Erythroblast (primary cell): Measurements from ENCODE around the gene ELOVL6.

Source experiments
- GATA1 ChIP-seq: IDR thresholded peaks from 2 replicates; pipeline ENCODE4 v1.6.1; 2011; ENCODE audit warnings: low read depth, mild to moderate bottlenecking, control low read depth, low read length, moderate library complexity
- POLR2A ChIP-seq: IDR thresholded peaks from 2 replicates; pipeline ENCODE4 v1.6.1; 2011; ENCODE audit warnings: mild to moderate bottlenecking, low read length

- TF ChIP-seq POLR2A: no peak
- TF ChIP-seq GATA1: no peak
Observed at GRCh38 chr4:110188113-110188512, 10.3 kb downstream of the ELOVL6 start.
